Left renal cortex interstitium (tissue), 4 donors: ENCODE measurements around the gene RND2. TPM values are rescaled to one million over a fixed set of nuclear protein-coding genes. Genes with fewer than 3 reads are reported as not detected.

ENCODE experiments used
- DNase-seq, 4 donors: peaks; one replicate each; pipeline ENCODE4 v3.0.0-alpha.2; 2013; ENCODE audit warnings: low read depth in 4 of 4, low spot score in 2 of 4, missing footprints in 1 of 4
- polyA plus RNA-seq, 4 donors: library from polyadenylated mRNA; unstranded; fragments of 120-200 nt; gene quantifications; one replicate each; pipeline ENCODE4 v1.2.1, GENCODE V29; 2013; ENCODE audit not compliant: insufficient read length in 4 of 4

The RND2 gene
- polyA plus RNA-seq, 4 donors = 2.7 to 3.8 (median 3.5) TPM

DNA sequence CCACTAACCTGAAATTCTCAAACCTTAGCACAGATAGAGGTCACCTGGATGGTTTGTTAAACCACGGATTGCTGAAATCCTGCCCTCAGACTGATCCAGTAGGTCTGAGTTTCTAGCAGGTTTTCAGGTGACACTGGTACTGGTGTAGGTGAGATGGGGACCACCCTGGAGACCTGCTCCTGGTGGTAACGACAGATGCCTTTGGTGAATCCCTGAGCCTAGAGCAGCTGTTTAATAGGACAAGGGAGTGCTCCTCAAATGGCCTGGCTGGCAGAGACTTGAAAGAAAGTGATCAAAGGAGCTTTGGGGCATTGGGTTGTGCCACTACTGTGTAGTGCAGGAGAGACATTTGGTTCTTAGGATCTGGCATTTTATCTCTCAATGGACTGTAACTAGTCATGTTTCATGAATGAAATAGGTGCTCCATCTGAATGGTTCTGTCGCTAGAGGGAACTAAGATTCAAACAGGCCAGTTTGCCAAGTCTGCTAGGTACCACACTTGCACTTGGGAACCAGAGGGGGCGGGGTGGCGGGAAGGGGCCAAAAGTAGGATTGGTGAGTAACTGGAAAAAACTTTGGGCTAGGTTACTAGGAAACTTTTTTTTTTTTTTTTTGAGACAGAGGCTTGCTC is 21.4 kb upstream of the RND2 start:
- no peak for DNase-seq

DNA sequence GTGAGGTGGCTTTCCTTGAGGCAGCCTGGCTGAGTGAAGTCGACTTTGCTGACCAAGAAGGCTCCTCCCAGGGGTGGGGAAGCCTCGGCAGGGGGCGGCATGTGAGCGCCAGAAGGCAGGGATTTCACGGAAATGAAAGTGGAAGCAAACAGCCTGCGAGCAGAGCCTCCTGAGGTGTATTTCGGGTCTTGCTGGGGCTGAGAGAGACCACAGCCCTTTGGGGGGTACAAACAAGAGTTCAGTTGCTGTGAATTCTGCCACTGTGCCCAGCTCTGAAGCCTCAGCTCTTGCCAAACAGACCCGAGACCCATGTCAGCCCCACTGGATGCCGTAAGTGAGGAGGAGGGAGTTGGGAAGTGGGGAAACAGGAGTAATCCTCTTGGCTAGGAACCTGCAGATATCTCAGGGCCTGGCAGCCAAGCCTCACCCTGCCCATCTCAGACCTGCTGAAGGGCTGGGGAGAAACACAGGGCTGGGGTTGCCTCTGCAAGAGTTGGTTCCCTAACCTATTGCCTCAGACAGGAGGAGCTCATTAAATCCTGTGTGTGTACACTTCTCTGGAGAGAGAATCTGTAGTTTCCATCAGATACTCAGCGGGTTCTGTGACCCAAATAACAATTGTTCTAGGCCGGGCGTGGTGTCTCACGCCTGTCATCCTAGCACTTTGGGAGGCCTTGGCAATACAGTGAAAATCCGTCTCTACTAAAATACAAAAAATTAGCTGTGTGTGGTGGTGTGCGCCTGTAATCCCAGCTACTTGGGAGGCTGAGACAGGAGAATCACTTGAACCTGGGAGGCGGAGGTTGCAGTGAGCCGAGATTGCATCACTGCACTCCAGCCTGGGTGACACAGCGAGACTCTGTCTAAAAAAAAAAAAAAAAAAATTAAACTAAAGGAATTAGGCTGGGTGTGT is 18.1 kb upstream of the RND2 start, which contains the start of gene IFI35:
IFI35 (plus strand) TSS at position 146 of the 913 bp plus-strand sequence; CDS start at position 310, 164 bp downstream.
- DNase-seq = no peak

DNA sequence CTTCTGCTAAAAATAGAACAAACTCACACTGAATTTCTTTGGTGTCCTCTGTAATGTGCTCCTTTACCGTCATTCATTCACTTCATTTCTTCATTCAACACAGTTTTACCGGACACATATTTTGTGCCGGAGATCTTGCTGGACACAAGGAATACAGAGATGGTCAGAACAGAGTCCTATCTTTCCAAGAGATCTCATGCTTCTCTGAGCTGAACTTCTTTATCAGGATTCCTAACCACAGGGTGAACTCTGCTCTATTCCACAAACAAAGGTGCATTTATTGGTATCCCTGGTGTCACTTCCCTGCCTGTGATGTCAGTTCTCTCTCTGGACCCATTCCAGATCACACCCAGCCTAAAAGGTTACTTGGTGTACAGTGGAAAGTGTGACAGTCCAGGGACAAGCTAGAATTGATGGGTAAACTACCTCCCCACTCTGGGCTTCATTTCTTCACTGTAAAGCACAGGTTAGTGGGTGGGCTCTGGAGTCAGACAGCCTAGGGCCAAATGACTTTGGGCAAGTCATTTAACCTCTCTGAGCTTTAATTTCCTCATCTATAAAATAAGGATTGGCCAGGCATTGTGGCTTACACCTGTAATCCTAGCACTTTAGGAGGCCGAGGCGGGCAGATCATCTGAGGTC is 14.2 kb upstream of the RND2 start:
- no peak for DNase-seq

DNA sequence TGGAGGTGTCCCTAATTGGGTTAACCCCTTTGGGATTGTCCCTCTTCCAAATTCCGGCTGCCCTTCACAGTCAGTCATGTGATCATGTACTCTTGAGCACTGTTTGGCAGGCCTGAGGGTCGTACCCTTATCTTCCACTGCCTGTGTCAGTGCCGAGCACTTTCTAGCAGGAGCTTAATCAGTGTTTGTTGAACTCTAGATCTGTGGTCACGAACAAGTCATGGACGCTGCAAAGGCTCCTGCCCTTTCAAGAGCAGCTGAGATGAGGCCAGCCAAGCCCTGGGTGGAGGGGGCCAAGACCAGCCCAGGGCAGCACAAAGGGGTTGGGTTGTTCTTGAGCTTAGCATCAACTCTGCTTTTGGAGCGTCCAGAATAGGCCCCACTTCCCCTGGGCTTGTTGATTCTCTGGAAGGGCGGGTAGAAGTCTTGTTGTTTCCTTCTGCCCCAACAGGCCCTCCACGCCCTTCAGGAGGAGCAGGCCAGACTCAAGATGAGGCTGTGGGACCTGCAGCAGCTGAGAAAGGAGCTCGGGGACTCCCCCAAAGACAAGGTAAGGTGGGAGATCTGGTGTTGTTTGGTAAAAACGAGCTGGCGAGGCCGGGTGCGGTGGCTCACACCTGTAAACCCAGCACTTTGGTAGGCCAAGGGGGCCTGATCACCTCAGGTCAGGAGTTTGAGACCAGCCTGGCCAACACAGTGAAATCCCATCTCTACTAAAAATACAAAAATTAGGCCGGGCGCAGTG is 13.1 kb upstream of the RND2 start:
- DNase-seq = no peak

DNA sequence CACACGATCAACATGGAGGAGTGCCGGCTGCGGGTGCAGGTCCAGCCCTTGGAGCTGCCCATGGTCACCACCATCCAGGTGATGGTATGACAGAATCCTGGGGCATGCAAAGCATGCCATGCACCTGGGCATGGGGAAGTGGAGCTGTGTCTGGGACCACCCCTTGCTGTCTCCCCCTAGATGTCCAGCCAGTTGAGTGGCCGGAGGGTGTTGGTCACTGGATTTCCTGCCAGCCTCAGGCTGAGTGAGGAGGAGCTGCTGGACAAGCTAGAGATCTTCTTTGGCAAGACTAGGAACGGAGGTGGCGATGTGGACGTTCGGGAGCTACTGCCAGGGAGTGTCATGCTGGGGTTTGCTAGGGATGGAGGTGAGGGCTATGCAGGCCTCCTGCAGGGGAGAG is 11.7 kb upstream of the RND2 start:
- no peak for DNase-seq

DNA sequence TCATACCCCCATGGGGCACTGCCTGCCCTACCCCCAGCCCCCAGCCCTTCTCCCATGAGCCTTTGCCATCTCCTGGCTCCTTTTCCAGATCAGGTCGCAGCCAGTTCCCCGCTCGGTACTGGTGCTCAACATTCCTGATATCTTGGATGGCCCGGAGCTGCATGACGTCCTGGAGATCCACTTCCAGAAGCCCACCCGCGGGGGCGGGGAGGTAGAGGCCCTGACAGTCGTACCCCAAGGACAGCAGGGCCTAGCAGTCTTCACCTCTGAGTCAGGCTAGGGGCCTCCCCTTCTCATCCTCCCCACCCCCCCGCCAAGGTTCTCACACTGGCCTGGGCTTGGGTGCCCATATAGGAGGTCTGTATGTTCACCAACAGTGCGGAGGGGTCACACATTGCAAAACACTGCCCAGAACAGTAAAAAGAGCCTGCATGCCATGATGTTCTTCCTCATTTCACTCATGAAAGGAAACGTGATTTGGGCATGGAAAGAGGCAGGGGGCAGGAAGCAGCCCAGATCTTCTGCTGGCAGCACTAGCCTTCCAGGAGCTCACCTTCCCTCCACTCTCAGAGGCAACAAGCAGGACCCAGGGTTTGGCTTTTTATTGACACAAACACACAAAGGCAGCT is 10.9 kb upstream of the RND2 start:
- no peak for DNase-seq

GRCh38 chr17:43014649-43015542 is 10.1 kb upstream of the RND2 start:
- no peak for DNase-seq

- no peak for DNase-seq
Measured at GRCh38 chr17:43015579-43015978, 9.5 kb upstream of the RND2 start.

DNA sequence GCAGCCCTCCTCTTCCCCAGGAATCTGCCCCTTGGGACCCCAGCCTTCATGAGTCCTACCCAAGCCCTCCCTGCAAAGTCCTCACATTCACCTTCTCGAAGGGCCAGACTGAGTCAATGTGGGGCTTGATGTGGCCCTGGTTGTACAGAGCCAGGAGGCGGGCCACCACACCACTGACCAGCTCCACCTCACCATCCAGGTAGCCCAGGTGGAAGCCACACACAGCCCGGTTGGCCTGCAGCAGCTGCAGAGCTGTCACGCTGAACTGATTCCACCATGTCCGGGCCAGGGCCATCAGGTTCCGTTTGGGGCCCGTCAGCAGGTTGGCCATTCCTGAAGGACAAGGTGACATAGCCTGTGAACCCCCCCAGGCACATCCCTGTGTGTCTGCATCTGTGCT is 8.8 kb upstream of the RND2 start:
- no peak for DNase-seq

- no peak for DNase-seq
Measured at GRCh38 chr17:43018008-43018853, 6.8 kb upstream of the RND2 start.

GRCh38 chr17:43018932-43019331 is 6.1 kb upstream of the RND2 start:
- DNase-seq = no peak

DNA sequence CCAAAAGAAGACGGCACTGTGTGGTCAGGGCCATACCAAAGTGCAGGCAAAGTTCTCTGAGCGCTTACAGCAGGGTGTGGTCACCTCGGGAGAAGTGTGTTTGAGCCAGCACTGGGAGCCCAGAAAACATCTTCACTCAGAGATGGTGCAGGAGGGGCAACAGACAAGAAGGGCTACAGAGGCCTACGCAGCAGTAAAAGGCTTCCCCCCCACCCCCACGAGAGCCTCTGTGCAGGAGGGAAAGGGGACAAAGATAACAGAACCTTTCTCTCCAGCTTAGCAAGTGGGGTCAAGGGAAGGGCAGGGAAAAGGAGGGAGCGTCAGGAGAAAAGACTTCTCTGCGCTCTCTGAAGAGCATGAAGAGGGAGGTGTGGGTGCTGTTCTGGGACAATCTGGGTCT is 5.6 kb upstream of the RND2 start:
- no peak for DNase-seq

DNA sequence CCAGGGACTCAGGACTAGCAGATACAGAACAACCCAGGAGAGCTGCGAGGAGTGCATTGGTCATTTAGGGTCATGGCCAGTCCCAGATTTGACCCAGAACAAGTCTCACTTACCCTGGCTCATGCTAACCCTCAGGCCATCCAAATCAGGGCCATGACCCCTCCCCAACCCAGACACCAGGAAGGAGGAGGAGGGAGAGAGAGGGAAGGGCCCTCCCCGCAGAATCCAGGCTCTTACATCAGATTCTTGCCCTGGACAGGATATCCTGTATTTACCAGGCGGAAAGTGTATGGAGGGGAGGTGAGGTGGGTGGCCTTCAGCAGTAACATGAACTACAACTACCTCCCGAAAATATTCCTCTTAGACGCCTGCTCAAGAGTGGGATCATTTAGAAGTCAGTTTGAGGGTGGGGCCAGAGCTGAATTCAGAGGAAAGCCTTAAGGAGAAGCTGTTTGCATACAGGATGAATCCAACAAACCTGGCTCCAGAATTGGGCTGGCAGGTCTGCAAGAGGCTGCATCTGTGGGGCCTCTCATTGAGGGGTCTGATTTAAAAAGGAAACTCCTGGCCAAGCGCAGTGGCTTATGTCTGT is 4.9 kb upstream of the RND2 start:
- no peak for DNase-seq

- no peak for DNase-seq
Measured at GRCh38 chr17:43020789-43021740, 4.0 kb upstream of the RND2 start.

DNA sequence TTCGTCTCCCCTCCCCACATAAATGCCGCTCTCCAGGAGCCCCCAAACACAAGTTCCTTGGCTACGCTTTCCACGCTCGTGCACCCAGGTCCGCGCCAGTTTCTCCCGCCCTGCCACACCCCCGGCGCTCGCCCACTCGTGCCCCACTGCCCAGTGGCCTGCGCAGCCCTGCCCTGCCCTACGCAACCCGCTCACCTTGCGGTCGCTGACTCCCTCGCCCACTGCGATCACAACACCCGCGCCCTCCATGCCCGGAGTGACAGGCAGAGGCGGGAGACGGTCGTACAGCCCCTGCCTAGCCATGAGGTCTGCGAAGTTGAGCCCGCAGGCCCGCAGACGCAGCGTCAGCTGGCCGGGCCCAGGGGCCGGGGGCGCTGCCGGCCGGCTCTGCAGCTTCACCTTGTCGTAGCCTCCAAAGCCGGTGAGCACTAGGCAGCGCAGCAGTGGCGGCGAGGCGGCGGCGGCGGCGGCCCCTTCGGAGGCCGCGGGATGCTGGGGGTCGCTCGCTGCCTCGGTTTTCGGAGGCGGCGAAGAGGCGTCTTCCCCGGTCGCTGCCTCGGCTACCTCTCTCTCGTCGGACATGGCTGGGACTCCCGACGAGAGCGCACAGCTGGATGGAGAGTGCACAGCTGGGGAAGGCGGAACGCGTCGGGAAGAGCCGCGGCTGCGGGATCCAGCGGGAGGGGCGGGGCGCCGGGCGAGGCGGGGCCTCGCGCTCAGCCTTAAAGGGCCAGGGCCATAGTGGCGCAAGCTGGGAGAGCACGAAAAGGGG is 3.1 kb upstream of the RND2 start, which contains the start of gene VAT1:
VAT1 (minus strand) TSS at position 645 of the 772 bp plus-strand sequence; CDS start at position 582, 63 bp downstream.
- DNase-seq = peak in 1 of 4 donors; percentile 72

DNA sequence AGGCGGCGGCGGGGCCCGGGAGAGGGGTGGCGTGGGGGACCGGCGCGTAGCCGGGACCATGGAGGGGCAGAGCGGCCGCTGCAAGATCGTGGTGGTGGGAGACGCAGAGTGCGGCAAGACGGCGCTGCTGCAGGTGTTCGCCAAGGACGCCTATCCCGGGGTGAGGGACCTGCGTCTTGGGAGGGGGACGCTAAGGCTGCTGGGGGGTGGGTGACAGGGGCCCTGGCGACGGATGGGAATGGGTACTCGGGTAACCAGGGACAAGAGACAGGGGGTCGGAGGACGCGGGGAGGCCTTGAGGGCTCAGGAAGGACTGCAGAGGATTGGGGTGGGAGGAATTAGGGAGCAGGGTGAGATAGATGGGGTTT is 243 bp downstream of the RND2 start:
- DNase-seq = no peak
